GM19351 (cell line): ENCODE results near the gene TCEA2.

Experiments used
- ATAC-seq: cut with Tn5 transposase; IDR thresholded peaks from one replicate; pipeline ENCODE4 v1.9.1; 2021; ENCODE audit warnings: mild to moderate bottlenecking, moderate library complexity; ENCODE audit not compliant: unreplicated experiment

TCEA2 gene

GRCh38 chr20:64063389-64064144 is 569 bp downstream of the TCEA2 start:
- ATAC-seq, result no peak

GRCh38 chr20:64064145-64064698 is 1.2 kb downstream of the TCEA2 start:
- no peak for ATAC-seq

- ATAC-seq, result no peak
These were observed 2.3 kb downstream of the TCEA2 start for GRCh38 chr20:64065062-64065973.

GRCh38 chr20:64065974-64066343 is 3.0 kb downstream of the TCEA2 start:
- ATAC-seq, result peak; percentile 59

GRCh38 chr20:64067005-64067632 is 4.1 kb downstream of the TCEA2 start:
- ATAC-seq, result no peak

GRCh38 chr20:64067733-64068307 is 4.8 kb downstream of the TCEA2 start:
- ATAC-seq, result no peak

GRCh38 chr20:64068386-64069208 is 5.6 kb downstream of the TCEA2 start:
- ATAC-seq, result no peak

- ATAC-seq, result no peak
These were observed 6.2 kb downstream of the TCEA2 start for GRCh38 chr20:64069209-64069613.

GRCh38 chr20:64069614-64070243 is 6.7 kb downstream of the TCEA2 start:
- ATAC-seq, result no peak

GRCh38 chr20:64070244-64070993 is 7.4 kb downstream of the TCEA2 start:
- ATAC-seq, result no peak

- no peak for ATAC-seq
These were observed 8.6 kb downstream of the TCEA2 start for GRCh38 chr20:64071341-64072332.

GRCh38 chr20:64072498-64073063 is 9.6 kb downstream of the TCEA2 start:
- no peak for ATAC-seq

GRCh38 chr20:64073476-64074183 is 10.6 kb downstream of the TCEA2 start:
- ATAC-seq, result no peak

- no peak for ATAC-seq
These were observed 11.3 kb downstream of the TCEA2 start for GRCh38 chr20:64074184-64074789.

- ATAC-seq, result no peak
These were observed 12.0 kb downstream of the TCEA2 start for GRCh38 chr20:64074963-64075362.

GRCh38 chr20:64075556-64075955 is 12.6 kb downstream of the TCEA2 start:
- no peak for ATAC-seq
